Activated CD8-positive, alpha-beta T cell treated with anti-CD3 and anti-CD28 coated beads for 36 hours (primary cell): ENCODE data around the gene CYP4F8. TPM values are rescaled to one million over a fixed set of nuclear protein-coding genes. Genes with fewer than 3 reads are reported as not detected.
A peak's percentile ranks its signal among the peaks of the same experiment; 100 is the strongest.

Experiments used
- ATAC-seq: fragments of 200-7000 bp; cut with Tn5 transposase; one replicate; pipeline ENCODE4 v1.10.0; 2021; ENCODE audit warnings: mild to moderate bottlenecking, moderate library complexity
- CTCF ChIA-PET: fragments of 350-600 bp; sonication (Branson Sonifier 250); formaldehyde crosslinking; loops from one replicate; lab custom pipeline; 2021; ENCODE audit warnings: antibody characterized with exemption; lab: Charles Lee
- POLR2A ChIA-PET: fragments of 350-600 bp; sonication (Branson Sonifier 250); formaldehyde crosslinking; loops from one replicate; lab custom pipeline; 2021; ENCODE audit warnings: antibody characterized with exemption; lab: Charles Lee
- DNase-seq: peaks from one replicate; pipeline ENCODE4 v3.0.0-alpha.2; 2020
- H3K27ac Mint-ChIP-seq: one replicate; pipeline ENCODE4 v1.8.0; 2021; ENCODE audit warnings: mild to moderate bottlenecking, mixed read lengths
- H3K27me3 Mint-ChIP-seq: one replicate; pipeline ENCODE4 v1.8.0; 2021; ENCODE audit warnings: mixed read lengths
- H3K36me3 Mint-ChIP-seq: one replicate; pipeline ENCODE4 v1.8.0; 2021; ENCODE audit warnings: low read depth, mixed read lengths
- H3K4me1 Mint-ChIP-seq: one replicate; pipeline ENCODE4 v1.8.0; 2021; ENCODE audit warnings: low read depth, mixed read lengths
- H3K4me3 Mint-ChIP-seq: one replicate; pipeline ENCODE4 v1.8.0; 2021; ENCODE audit warnings: mild to moderate bottlenecking, moderate library complexity, mixed read lengths
- H3K9me3 Mint-ChIP-seq: one replicate; pipeline ENCODE4 v1.8.0; 2021; ENCODE audit warnings: mixed read lengths
- CTCF ChIP-seq: fragments of 200-600 bp; IDR thresholded peaks from one replicate; pipeline ENCODE4 v1.8.0; 2022; ENCODE audit warnings: antibody characterized with exemption, mild to moderate bottlenecking
- intact Hi-C: fragments of 100-400 bp; cut with micrococcal nuclease; formaldehyde crosslinking; loops from one replicate; pipeline ENCODE4 v1.10.0; 2022
- total RNA-seq, 2 experiments: library from RNA; stranded (reverse); gene quantifications; one replicate each; pipeline ENCODE4 v1.2.3, GENCODE V29; 2021

CYP4F8 gene
- total RNA-seq, 2 experiments from 2014 or later: not detected

GRCh38 chr19:15631817-15632216, 16.8 kb downstream of the CYP4F8 start:
- no peak overlapping the region for H3K4me3 Mint-ChIP-seq
- H3K27ac Mint-ChIP-seq: no peak overlapping the region
- H3K27me3 Mint-ChIP-seq: peaks cover 20% of the 10 kb centered on the region
- ChIA-PET CTCF (interaction anchor here (0.7 to 1.2 kb wide), 2 partner anchors 9 to 269 kb away, joined by 3 to 4 read pairs; no protein-coding TSS in a partner anchor), POLR2A (interaction anchor here (1.4 kb wide), 1 partner anchor 35 kb away, joined by 3 read pairs; no protein-coding TSS in a partner anchor)
- H3K9me3 Mint-ChIP-seq: no peaks in the 10 kb centered on the region
- DNase-seq: peak; percentile 9
- intact Hi-C loops: loop anchor here (10.0 kb wide), 1 partner anchor 233 kb away; no protein-coding TSS in a partner anchor
- peaks cover 2% of the 10 kb centered on the region for H3K4me1 Mint-ChIP-seq
- ATAC-seq: no peak
- H3K36me3 Mint-ChIP-seq: no peaks in the 10 kb centered on the region
- TF ChIP-seq CTCF: peak; percentile 36

GRCh38 chr19:15633082-15633835, 18.2 kb downstream of the CYP4F8 start:
- no peak for DNase-seq
- Mint-ChIP-seq H3K4me3 (no peak overlapping the region), H3K9me3 (no peaks in the 10 kb centered on the region), H3K4me1 (peaks cover 2% of the 10 kb centered on the region), H3K36me3 (no peaks in the 10 kb centered on the region), H3K27me3 (peaks cover 15% of the 10 kb centered on the region), H3K27ac (no peak overlapping the region)
- intact Hi-C loops: loop anchor here (10.0 kb wide), 1 partner anchor 232 kb away; no protein-coding TSS in a partner anchor
- no peak for TF ChIP-seq CTCF
- ChIA-PET POLR2A (no interaction called here), CTCF (interaction anchor here (1.3 kb wide), 1 partner anchor 409 kb away, joined by 3 read pairs; no protein-coding TSS in a partner anchor)
- ATAC-seq: no peak

GRCh38 chr19:15634105-15634504, 19.1 kb downstream of the CYP4F8 start:
- H3K4me1 Mint-ChIP-seq: peaks cover 2% of the 10 kb centered on the region
- no peak for TF ChIP-seq CTCF
- DNase-seq: no peak
- no peak overlapping the region for H3K4me3 Mint-ChIP-seq
- no peak for ATAC-seq
- intact Hi-C loops: loop anchor here (10.0 kb wide), 1 partner anchor 231 kb away; no protein-coding TSS in a partner anchor
- ChIA-PET CTCF (no interaction called here), POLR2A (no interaction called here)
- H3K27ac Mint-ChIP-seq: no peak overlapping the region
- H3K36me3 Mint-ChIP-seq: no peaks in the 10 kb centered on the region
- H3K9me3 Mint-ChIP-seq: no peaks in the 10 kb centered on the region
- peaks cover 13% of the 10 kb centered on the region for H3K27me3 Mint-ChIP-seq

- no peak overlapping the region for H3K4me3 Mint-ChIP-seq
- no peaks in the 10 kb centered on the region for H3K36me3 Mint-ChIP-seq
- peaks cover 2% of the 10 kb centered on the region for H3K4me1 Mint-ChIP-seq
- peaks cover 13% of the 10 kb centered on the region for H3K27me3 Mint-ChIP-seq
- H3K27ac Mint-ChIP-seq: no peak overlapping the region
- DNase-seq (no peak), ATAC-seq (no peak)
- CTCF ChIA-PET: no interaction called here
- no peak for TF ChIP-seq CTCF
- POLR2A ChIA-PET: no interaction called here
- no peaks in the 10 kb centered on the region for H3K9me3 Mint-ChIP-seq
- intact Hi-C loops: loop anchor here (10.0 kb wide), 1 partner anchor 230 kb away; no protein-coding TSS in a partner anchor
These were observed 20.2 kb downstream of the CYP4F8 start for GRCh38 chr19:15635016-15635805.
